H1 (cell line): ENCODE results near the gene SEMA4D. TPM values are rescaled to one million over a fixed set of nuclear protein-coding genes. Genes with fewer than 3 reads are reported as not detected.

Experiments used
- CTCF ChIA-PET: fragments of 300-600 bp; sonication (Branson Sonifier 250); formaldehyde crosslinking; loops from one replicate; lab custom pipeline; 2021; ENCODE audit not compliant: partially characterized antibody; lab: Charles Lee
- POLR2A ChIA-PET: fragments of 300-600 bp; sonication (Branson Sonifier 250); formaldehyde crosslinking; loops from one replicate; lab custom pipeline; 2021; ENCODE audit warnings: inconsistent platforms; ENCODE audit not compliant: partially characterized antibody; lab: Charles Lee
- DNase-seq, 2 experiments: peaks; one replicate each; pipeline versions ENCODE4 v3.0.0 to v3.0.0-alpha.2; 2010 to 2022; ENCODE audit warnings: low spot score in 2 of 2, low read depth in 1 of 2, mixed read lengths in 1 of 2
- FAIRE-seq: peaks from 2 replicates; lab custom pipeline; 2011; peaks lifted over from hg19 to GRCh38; lab: Jason Lieb, UNC
- H2AFZ ChIP-seq: 2 replicates; pipeline ENCODE4 v1.8.1; 2012; ENCODE audit warnings: low read length, inconsistent platforms
- H2AK5ac ChIP-seq: 2 replicates; pipeline ENCODE4 v1.6.1; 2013; ENCODE audit warnings: low read depth, low read length
- H2BK120ac ChIP-seq: replicated peaks from 2 replicates; pipeline ENCODE3; 2013; ENCODE audit warnings: low read depth, low read length, inconsistent platforms
- H2BK12ac ChIP-seq: 2 replicates; pipeline ENCODE4 v1.6.1; 2013; ENCODE audit warnings: low read depth, low read length
- H2BK15ac ChIP-seq: 2 replicates; pipeline ENCODE4 v1.6.1; 2013; ENCODE audit warnings: low read length
- H2BK20ac ChIP-seq: 2 replicates; pipeline ENCODE4 v1.6.1; 2013; ENCODE audit warnings: low read length
- H2BK5ac ChIP-seq: 2 replicates; pipeline ENCODE4 v1.6.1; 2013; ENCODE audit warnings: low read depth, low read length
- H3K14ac ChIP-seq: 2 replicates; pipeline ENCODE4 v1.6.1; 2013; ENCODE audit warnings: inconsistent platforms; ENCODE audit not compliant: insufficient read length
- H3K18ac ChIP-seq: 2 replicates; pipeline ENCODE4 v1.6.1; 2013; ENCODE audit warnings: low read length; ENCODE audit errors: extremely low read depth
- H3K23ac ChIP-seq: 2 replicates; pipeline ENCODE4 v1.6.1; 2013; ENCODE audit warnings: inconsistent platforms; ENCODE audit not compliant: insufficient read length
- H3K23me2 ChIP-seq: 2 replicates; pipeline ENCODE4 v1.6.1; 2013; ENCODE audit warnings: low read depth, low read length
- H3K27ac ChIP-seq: 2 replicates; pipeline ENCODE4 v1.6.1; 2011; ENCODE audit warnings: low read depth, low read length, inconsistent platforms
- H3K27me3 ChIP-seq, 4 experiments: replicated peaks in 1 of 4; 1 replicate in 1 of 4; 2 replicates in 3 of 4; pipeline versions ENCODE4 v1.6.1 to v1.8.1; 2011 to 2013; ENCODE audit warnings: low read length in 3 of 4, mild to moderate bottlenecking in 3 of 4, inconsistent platforms in 2 of 4, mixed read lengths in 2 of 4, moderate library complexity in 1 of 4; ENCODE audit not compliant: control insufficient read depth in 3 of 4, insufficient read depth in 3 of 4; ENCODE audit errors: extremely low read depth in 1 of 4
- H3K36me3 ChIP-seq, 4 experiments: 2 replicates each; pipeline versions ENCODE4 v1.6.1 to v1.8.1; 2011 to 2013; ENCODE audit warnings: mild to moderate bottlenecking in 4 of 4, low read length in 3 of 4, moderate library complexity in 2 of 4, control low read depth in 1 of 4, inconsistent platforms in 1 of 4; ENCODE audit not compliant: insufficient read depth in 4 of 4, control insufficient read depth in 2 of 4
- H3K4ac ChIP-seq: replicated peaks from 2 replicates; pipeline ENCODE3; 2013; ENCODE audit warnings: low read length, low read depth, mixed read lengths, inconsistent platforms; ENCODE audit not compliant: insufficient read length
- H3K4me1 ChIP-seq, 4 experiments: replicated peaks in 1 of 4; 1 replicate in 1 of 4; 2 replicates in 3 of 4; pipeline versions ENCODE4 v1.6.1 to v1.8.1; 2011 to 2013; ENCODE audit warnings: low read length in 3 of 4, inconsistent platforms in 2 of 4, mixed read lengths in 1 of 4; ENCODE audit not compliant: insufficient read depth in 4 of 4, control insufficient read depth in 3 of 4
- H3K4me2 ChIP-seq, 2 experiments: 2 replicates each; pipeline versions ENCODE4 v1.6.1 to v1.8.1; 2011 to 2013; ENCODE audit warnings: low read depth in 2 of 2, low read length in 2 of 2, control low read depth in 1 of 2, inconsistent platforms in 1 of 2, mild to moderate bottlenecking in 1 of 2; ENCODE audit not compliant: insufficient read depth in 1 of 2
- H3K4me3 ChIP-seq, 4 experiments: fragments of 200-600, 300-600 bp in 1 of 4; sonication (generic), shearing (Covaris generic), sonication (Bioruptor Twin) in 1 of 4; 2 replicates each; pipeline versions ENCODE4 v1.5.1 to v1.8.1; 2011 to 2016; ENCODE audit warnings: low read length in 4 of 4, low read depth in 3 of 4, control low read depth in 2 of 4, inconsistent platforms in 2 of 4, mild to moderate bottlenecking in 2 of 4, mixed read lengths in 1 of 4, moderate library complexity in 1 of 4; ENCODE audit not compliant: insufficient read depth in 2 of 4; ENCODE audit errors: extremely low read depth in 1 of 4
- H3K56ac ChIP-seq: replicated peaks from 2 replicates; pipeline ENCODE3; 2013; ENCODE audit warnings: low read depth, mild to moderate bottlenecking, mixed read lengths, low read length, inconsistent platforms; ENCODE audit not compliant: insufficient read length
- H3K79me1 ChIP-seq: 2 replicates; pipeline ENCODE4 v1.6.1; 2013; ENCODE audit warnings: low read depth, low read length, control low read depth
- H3K79me2 ChIP-seq, 2 experiments: 2 replicates each; pipeline versions ENCODE4 v1.6.1 to v1.8.1; 2012 to 2013; ENCODE audit warnings: low read length in 2 of 2, mild to moderate bottlenecking in 2 of 2, inconsistent platforms in 1 of 2; ENCODE audit not compliant: insufficient read depth in 2 of 2, control insufficient read depth in 1 of 2
- H3K9ac ChIP-seq, 4 experiments: replicated peaks in 1 of 4; 1 replicate in 1 of 4; 2 replicates in 3 of 4; pipeline versions ENCODE4 v1.6.1 to v1.8.1; 2011 to 2013; ENCODE audit warnings: low read depth in 3 of 4, low read length in 3 of 4, control low read depth in 2 of 4, mild to moderate bottlenecking in 2 of 4, moderate library complexity in 2 of 4, inconsistent platforms in 1 of 4; ENCODE audit errors: extremely low read depth in 1 of 4
- H3K9me3 ChIP-seq, 2 experiments: 2 replicates each; pipeline versions ENCODE4 v1.6.1 to v1.8.1; 2012 to 2013; ENCODE audit warnings: mild to moderate bottlenecking in 2 of 2, moderate library complexity in 2 of 2, control low read depth in 1 of 2, inconsistent platforms in 1 of 2, low read depth in 1 of 2, low read length in 1 of 2, mixed read lengths in 1 of 2; ENCODE audit not compliant: insufficient read depth in 2 of 2
- H4K20me1 ChIP-seq, 2 experiments: replicated peaks in 1 of 2; 2 replicates each; pipeline versions ENCODE3 to v1.8.1; 2011 to 2013; ENCODE audit warnings: inconsistent platforms in 2 of 2, low read length in 2 of 2, mild to moderate bottlenecking in 1 of 2; ENCODE audit not compliant: insufficient read depth in 2 of 2, control insufficient read depth in 1 of 2
- H4K5ac ChIP-seq: 2 replicates; pipeline ENCODE4 v1.6.1; 2013; ENCODE audit warnings: low read length, low read depth, mixed read lengths, inconsistent platforms; ENCODE audit not compliant: insufficient read length
- H4K8ac ChIP-seq: 2 replicates; pipeline ENCODE4 v1.8.0; 2013; ENCODE audit warnings: mild to moderate bottlenecking, moderate library complexity, low read length, inconsistent platforms; ENCODE audit not compliant: insufficient read depth; ENCODE audit errors: extremely low read depth
- H4K91ac ChIP-seq: replicated peaks from 2 replicates; pipeline ENCODE3; 2013; ENCODE audit warnings: low read length, mixed read lengths, inconsistent platforms; ENCODE audit not compliant: insufficient read length
- CBX5 ChIP-seq: fragments of 300-800, 300-1000 bp; sonication (generic); IDR thresholded peaks from 2 replicates; pipeline ENCODE4 v1.7.1; 2016; ENCODE audit warnings: antibody characterized with exemption, low read length, low read depth
- FOSL1 ChIP-seq: IDR thresholded peaks from 2 replicates; pipeline ENCODE4 v1.6.1; 2011; ENCODE audit warnings: mild to moderate bottlenecking, low read depth, low read length, moderate library complexity; ENCODE audit not compliant: insufficient read depth
- RAD21 ChIP-seq, 2 experiments: IDR thresholded peaks in 1 of 2; conservative IDR thresholded peaks in 1 of 2; 2 replicates each; pipeline ENCODE4 v1.6.1; 2011; ENCODE audit warnings: low read depth in 2 of 2, low read length in 2 of 2, improper control_type of control experiment in 1 of 2, inconsistent platforms in 1 of 2, mild to moderate bottlenecking in 1 of 2, moderate library complexity in 1 of 2
- SRF ChIP-seq: IDR thresholded peaks from 2 replicates; pipeline ENCODE4 v1.6.1; 2011; ENCODE audit warnings: mild to moderate bottlenecking, low read depth, low read length, moderate library complexity
- WGBS, 2 experiments: shearing (Covaris generic) in 1 of 2; methylation state at CpG; one replicate each; pipeline versions ENCODE4 v1.1.6 to v1.1.7; 2013 to 2015; ENCODE audit warnings: low lambda C conversion rate in 2 of 2, mixed read lengths in 2 of 2, inconsistent platforms in 1 of 2, low coverage in 1 of 2, missing lambda C conversion rate in 1 of 2; ENCODE audit not compliant: insufficient replicate concordance in 2 of 2, insufficient coverage in 1 of 2, insufficient read length in 1 of 2; ENCODE audit errors: extremely low coverage in 1 of 2, missing lambda C conversion rate in 1 of 2; 5-methylcytosine and 5-hydroxymethylcytosine counted together
- polyA plus RNA-seq, 7 experiments: library from polyadenylated mRNA; depleted of rRNA in 3 of 7; stranded (reverse) in 5 of 7; unstranded in 2 of 7; fragments of >200 nt in 5 of 7; fragments of 200-250 nt in 2 of 7; gene quantifications; 1 replicate in 5 of 7; 2 replicates in 1 of 7; 4 replicates in 1 of 7; pipeline versions ENCODE4 v1.2.1 to v1.2.3, GENCODE V29; 2011 to 2013; ENCODE audit warnings: missing spikeins in 2 of 7, mixed read lengths in 2 of 7
- total RNA-seq: library from RNA; stranded (reverse); fragmentation: NEBNext Ultra II Directional; extraction: Animal tissue kit (Norgen Biotek cat#: 25700); gene quantifications from 2 replicates; pipeline ENCODE4 v1.2.1, GENCODE V29; 2021

SEMA4D gene
- total and polyA plus RNA-seq, 2 of the 8 experiments (the other 6 are each of a cell fraction or from before 2014, with no cell fraction given), result 21.0 to 70.4 TPM

- H4K5ac ChIP-seq, result no peak overlapping the region
- H2BK120ac ChIP-seq, result no peak overlapping the region
- H4K91ac ChIP-seq, result no peak overlapping the region
- WGBS, 2 experiments, result 92% methylated on average over 8 of the region's 8 CpGs; no CpG with 5 or more reads in 1 of the 2 experiments
- no peak overlapping the region for H3K4ac ChIP-seq
- H3K9me3 ChIP-seq, result no peaks in the 10 kb centered on the region
- no peak overlapping the region for H4K8ac ChIP-seq
- peaks cover 0 to 4% of the 10 kb centered on the region in 2 experiments for H4K20me1 ChIP-seq
- no peak overlapping the region for H3K56ac ChIP-seq
- H2AK5ac ChIP-seq, result no peak overlapping the region
- no peak overlapping the region for H2BK12ac ChIP-seq
- H3K4me2 ChIP-seq, result no peak overlapping the region
- ChIA-PET POLR2A (no interaction called here), CTCF (interaction anchor here (1.9 kb wide), 1 partner anchor 188 kb away, joined by 8 read pairs; no protein-coding TSS in a partner anchor)
- no peak overlapping the region for H3K27ac ChIP-seq
- no peak overlapping the region for H3K9ac ChIP-seq
- no peak overlapping the region for H2BK15ac ChIP-seq
- H3K79me2 ChIP-seq, result no peaks in the 10 kb centered on the region
- FAIRE-seq (no peak), DNase-seq (no peak)
- no peak overlapping the region for H2BK20ac ChIP-seq
- H3K14ac ChIP-seq, result no peak overlapping the region
- no peaks in the 10 kb centered on the region for H3K27me3 ChIP-seq
- H3K4me1 ChIP-seq, result no peaks in the 10 kb centered on the region
- no peak overlapping the region for H3K18ac ChIP-seq
- peaks cover 37 to 71% (median 57%) of the 10 kb centered on the region in 4 experiments for H3K36me3 ChIP-seq
- no peaks in the 10 kb centered on the region for H3K23me2 ChIP-seq
- H2BK5ac ChIP-seq, result no peak overlapping the region
- H3K79me1 ChIP-seq, result no peaks in the 10 kb centered on the region
- TF ChIP-seq RAD21 (IDR thresholded peaks at IDR 0.05 in 1 of 2, conservative IDR thresholded peaks at IDR 0.05 in 1 of 2; ENCODE audit: low read depth in 2 of 2, low read length in 2 of 2), result no peak
- no peak for TF ChIP-seq FOSL1
- no peak for TF ChIP-seq CBX5
- no peak for TF ChIP-seq SRF
- H3K23ac ChIP-seq, result no peak overlapping the region
- H2AFZ ChIP-seq, result no peak overlapping the region
- no peak overlapping the region for H3K4me3 ChIP-seq
These were observed 138.1 kb downstream of the SEMA4D start for GRCh38 chr9:89359751-89360261.
